Peyer's patch (tissue), 4 donors: ENCODE data around the gene CDKN1A.

Source experiments
- CTCF ChIP-seq, 6 experiments: fragments of 450-650 bp in 4 of 6; fragments of 200-600 bp in 2 of 6; sonication (generic) in 1 of 6; IDR thresholded peaks; one replicate each; pipeline ENCODE4 v1.5.1; 2017 to 2019; ENCODE audit warnings: antibody characterized with exemption in 6 of 6, mild to moderate bottlenecking in 3 of 6, moderate library complexity in 1 of 6
- POLR2A ChIP-seq, 2 donors: fragments of 450-650 bp; IDR thresholded peaks; one replicate each; pipeline ENCODE4 v1.5.1; 2017; ENCODE audit warnings: antibody characterized with exemption in 2 of 2, mild to moderate bottlenecking in 2 of 2, moderate library complexity in 2 of 2

- TF ChIP-seq CTCF (IDR thresholded peaks at IDR 0.05), result no peak
- no peak for TF ChIP-seq POLR2A (IDR thresholded peaks at IDR 0.05)
Observed at GRCh38 chr6:36636687-36637418, 41.7 kb upstream of the CDKN1A start.
